Hematopoietic multipotent progenitor cell treated with erythropoietin and hydrocortisone succinate and interleukin-3 and kit ligand, for 4 days (in vitro differentiated cells): Measurements from ENCODE around the gene FBXO36.
A peak's percentile ranks its signal among the peaks of the same experiment; 100 is the strongest.

Experiments
- DNase-seq: peaks from one replicate; pipeline ENCODE4 v3.0.0-alpha.2; 2015

Gene FBXO36

GRCh38 chr2:230053753-230054478 is 131.6 kb downstream of the FBXO36 start:
- DNase-seq: peak; percentile 28

DNA sequence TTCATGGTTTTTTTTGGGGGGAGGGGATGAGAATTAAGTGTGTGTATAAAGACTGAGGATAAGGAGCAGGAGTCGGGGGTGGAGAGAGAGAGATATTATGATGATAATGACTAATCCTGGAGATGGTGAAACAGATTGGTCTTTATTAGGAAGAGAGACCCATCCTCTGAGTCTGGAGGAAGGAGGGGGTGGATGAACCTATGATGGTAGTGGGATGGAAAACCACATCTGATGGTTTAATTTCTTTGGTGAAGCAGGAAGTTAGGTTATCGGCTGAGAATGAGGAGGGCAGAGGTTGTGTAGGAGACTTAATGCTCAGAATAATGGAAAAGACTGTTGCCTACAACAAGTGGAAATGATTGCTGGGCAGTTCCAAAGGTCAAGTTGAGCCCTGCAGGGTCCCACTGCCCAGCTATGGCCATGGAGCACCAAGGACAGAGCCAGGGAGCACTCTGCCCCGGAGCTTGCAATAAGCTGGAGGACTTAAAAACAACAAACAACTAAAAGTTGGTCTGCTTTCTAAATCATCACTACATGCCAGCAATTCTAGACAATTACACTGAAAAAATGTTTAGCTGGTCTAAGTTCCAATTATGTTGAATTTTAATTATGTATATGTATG is 138.5 kb downstream of the FBXO36 start:
- no peak for DNase-seq
